ENCODE results near the gene OAT. TPM values are rescaled to one million over a fixed set of nuclear protein-coding genes. Genes with fewer than 3 reads are reported as not detected.
A peak's percentile ranks its signal among the peaks of the same experiment; 100 is the strongest.

OAT gene
- total RNA-seq: 10 to 100 TPM; 29.6 to 47.0 (median 39.1) TPM
- 10 to 100 TPM; 78.9 to 80.0 TPM for polyA plus RNA-seq
- total RNA-seq: 89.9 reads per million, percentile 82 among the genes with 10 or more reads in this experiment

GRCh38 chr10:124418726-124419501, at the start of gene OAT:
Gene OAT (minus strand): TSS chr10:124418923. CDS start chr10:124412171, 6,752 bp downstream.
- H3K36me3 Mint-ChIP-seq: peaks cover 0 to 4% (median 0%) of the 10 kb centered on the region in 5 donors
- ATAC-seq: peak; percentile 99
- Histone ChIP-seq H3K4me1 (ENCODE audit: control insufficient read depth in 2 of 2, insufficient read depth in 2 of 2, low read length in 2 of 2) (peaks cover 8 to 10% of the 10 kb centered on the region in 2 donors), H3K27me3 (ENCODE audit: control insufficient read depth in 2 of 2, insufficient read depth in 2 of 2, low read length in 2 of 2) (no peaks in the 10 kb centered on the region), H3K9me3 (ENCODE audit: control insufficient read depth in 2 of 3, low read length in 3 of 3) (no peaks in the 10 kb centered on the region), H3K27ac (ENCODE audit: low read depth, low read length) (peak within 1 kb of the TSS; percentile 80), H3K36me3 (ENCODE audit: control insufficient read depth in 2 of 3, insufficient read depth in 3 of 3, low read length in 3 of 3) (no peaks in the 10 kb centered on the region), H3K4me3 (ENCODE audit: low read length) (peak within 1 kb of the TSS; percentile 76)
- POLR2A ChIA-PET: interaction anchor here (0.5 to 1.0 kb wide), 4 partner anchors 10 to 46 kb away, joined by 3 read pairs; no protein-coding TSS in a partner anchor
- H3K9me3 Mint-ChIP-seq: no peaks in the 10 kb centered on the region
- H3K27me3 Mint-ChIP-seq: peaks cover 0 to 18% (median 2%) of the 10 kb centered on the region in 5 donors
- H3K27ac Mint-ChIP-seq: peak within 1 kb of the TSS in 8 of 9 donors; percentile 31 to 90 (median 83)
- CTCF ChIA-PET: no interaction called here
- peaks cover 8 to 41% (median 31%) of the 10 kb centered on the region in 7 donors for H3K4me1 Mint-ChIP-seq
- H3K4me3 Mint-ChIP-seq: peak within 1 kb of the TSS; percentile 80 to 91 (median 84)
- peak; percentile 90 to 96 (median 94) for DNase-seq
- intact Hi-C loops (cut with micrococcal nuclease): loop anchor here (1.0 to 10.0 kb wide), 17 partner anchors 16 to 1540 kb away; partner anchors contain the start of genes ACADSB (in 2 of the 2), BUB3 (in 2 of the 2), FAM53B (in 2 of the 2) and IKZF5 (in 2 of the 2)

DNA sequence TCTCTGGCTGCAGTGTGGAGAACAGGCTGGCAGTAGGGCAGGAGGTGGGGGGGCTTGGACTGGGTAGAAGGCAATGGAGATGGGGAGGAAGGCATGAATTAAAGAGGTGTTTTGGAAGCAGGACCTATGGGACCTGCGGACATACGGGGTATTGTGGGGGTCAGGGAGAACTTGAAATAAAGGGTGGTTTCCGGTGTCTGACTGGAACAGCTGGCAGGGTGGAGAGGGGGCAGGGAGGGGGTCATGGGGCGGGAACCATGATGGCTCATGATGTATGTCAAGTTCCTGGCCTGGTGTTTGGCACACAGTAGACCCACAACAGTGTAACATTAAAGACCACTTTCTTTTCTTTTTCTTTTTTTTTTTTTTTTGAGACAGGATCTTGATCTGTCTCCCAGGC, 48.4 kb upstream of the OAT start:
- no peak overlapping the region for H3K4me3 ChIP-seq (ENCODE audit: low read length)
- Mint-ChIP-seq H3K4me3 (no peak overlapping the region), H3K9me3 (no peaks in the 10 kb centered on the region), H3K27me3 (no peaks in the 10 kb centered on the region), H3K36me3 (peaks cover 0 to 14% (median 0%) of the 10 kb centered on the region in 5 donors), H3K4me1 (peaks cover 23 to 31% (median 27%) of the 10 kb centered on the region in 7 donors), H3K27ac (peak overlapping the region in 1 of 9 donors; percentile 74)
- H3K36me3 ChIP-seq (ENCODE audit: control insufficient read depth in 2 of 3, insufficient read depth in 3 of 3, low read length in 3 of 3): peaks cover 0 to 7% (median 0%) of the 10 kb centered on the region in 3 experiments
- H3K4me1 ChIP-seq (ENCODE audit: control insufficient read depth in 2 of 2, insufficient read depth in 2 of 2, low read length in 2 of 2): peaks cover 7 to 20% of the 10 kb centered on the region in 2 donors
- ChIA-PET POLR2A (no interaction called here), CTCF (no interaction called here)
- no peaks in the 10 kb centered on the region for H3K27me3 ChIP-seq (ENCODE audit: control insufficient read depth in 2 of 2, insufficient read depth in 2 of 2, low read length in 2 of 2)
- DNase-seq (no peak), ATAC-seq (no peak)
- H3K27ac ChIP-seq (ENCODE audit: low read depth, low read length): no peak overlapping the region
- H3K9me3 ChIP-seq (ENCODE audit: control insufficient read depth in 2 of 3, low read length in 3 of 3): no peaks in the 10 kb centered on the region
- intact Hi-C loops (cut with micrococcal nuclease): no loop called here

- no peak overlapping the region for H3K4me3 ChIP-seq (ENCODE audit: low read length)
- CTCF ChIA-PET: interaction anchor here (1.1 kb wide), 1 partner anchor 63 kb away, joined by 3 read pairs; no protein-coding TSS in a partner anchor
- Mint-ChIP-seq H3K36me3 (peaks cover 0 to 13% (median 3%) of the 10 kb centered on the region in 5 donors), H3K4me1 (peaks cover 26 to 35% (median 29%) of the 10 kb centered on the region in 7 donors), H3K27ac (peak overlapping the region in 8 of 9 donors; percentile 69 to 94 (median 93)), H3K27me3 (no peaks in the 10 kb centered on the region), H3K9me3 (peaks cover 0 to 2% (median 0%) of the 10 kb centered on the region in 11 donors), H3K4me3 (peak overlapping the region in 9 of 10 donors; percentile 14 to 76 (median 65))
- no peaks in the 10 kb centered on the region for H3K27me3 ChIP-seq (ENCODE audit: control insufficient read depth in 2 of 2, insufficient read depth in 2 of 2, low read length in 2 of 2)
- H3K36me3 ChIP-seq (ENCODE audit: control insufficient read depth in 2 of 3, insufficient read depth in 3 of 3, low read length in 3 of 3): peaks cover 0 to 7% (median 0%) of the 10 kb centered on the region in 3 experiments
- POLR2A ChIA-PET: no interaction called here
- peaks cover 13 to 21% of the 10 kb centered on the region in 2 donors for H3K4me1 ChIP-seq (ENCODE audit: control insufficient read depth in 2 of 2, insufficient read depth in 2 of 2, low read length in 2 of 2)
- intact Hi-C loops (cut with micrococcal nuclease): no loop called here
- ATAC-seq (no peak), DNase-seq (no peak)
- H3K9me3 ChIP-seq (ENCODE audit: control insufficient read depth in 2 of 3, low read length in 3 of 3): no peaks in the 10 kb centered on the region
- H3K27ac ChIP-seq (ENCODE audit: low read depth, low read length): peak overlapping the region; percentile 40
These were observed 47.2 kb upstream of the OAT start for GRCh38 chr10:124465777-124466488.

DNA sequence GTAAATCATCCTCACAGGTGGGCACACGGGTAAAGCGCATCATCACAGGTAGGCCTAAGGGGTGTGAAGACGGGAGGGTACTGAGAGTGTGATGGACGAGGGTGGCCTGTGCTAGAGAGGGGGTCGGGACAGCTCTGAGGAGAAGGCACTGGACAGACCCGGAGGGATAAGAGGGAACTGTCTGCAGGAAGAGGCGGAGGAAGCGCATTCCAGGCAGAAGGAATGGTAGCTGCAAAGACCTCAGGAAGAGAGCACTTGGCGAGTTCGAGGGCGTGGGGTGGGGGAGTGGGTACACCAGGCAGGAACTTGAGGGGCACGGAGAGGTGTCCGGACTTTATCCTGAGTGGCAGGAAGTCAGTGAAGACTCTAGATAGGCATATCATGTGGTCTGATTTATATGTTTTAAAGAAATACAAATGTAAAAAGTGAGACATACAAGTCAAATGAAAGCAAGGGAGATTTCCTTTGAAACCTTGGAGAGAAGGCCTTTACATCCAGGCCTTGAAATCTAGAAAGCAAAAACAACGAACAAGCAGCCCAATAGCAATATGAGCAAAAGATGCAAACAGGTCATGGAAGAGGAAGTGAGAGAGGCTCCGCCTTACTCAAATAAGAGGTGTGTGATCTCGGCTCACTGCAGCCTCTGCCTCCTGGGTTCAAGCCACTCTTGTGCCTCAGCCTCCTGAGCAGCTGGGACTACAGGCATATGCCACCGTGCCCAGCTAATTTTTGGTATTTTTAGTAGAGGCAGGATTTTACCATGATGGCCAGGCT, 46.5 kb upstream of the OAT start:
- Mint-ChIP-seq H3K36me3 (peaks cover 0 to 12% (median 3%) of the 10 kb centered on the region in 5 donors), H3K4me1 (peaks cover 26 to 35% (median 29%) of the 10 kb centered on the region in 7 donors), H3K4me3 (peak overlapping the region; percentile 53 to 79 (median 70)), H3K27me3 (no peaks in the 10 kb centered on the region), H3K9me3 (peaks cover 0 to 2% (median 0%) of the 10 kb centered on the region in 11 donors), H3K27ac (peak overlapping the region; percentile 69 to 94 (median 92))
- POLR2A ChIA-PET: interaction anchor here (0.7 to 0.8 kb wide), 2 partner anchors 46 to 48 kb away, joined by 3 read pairs; no protein-coding TSS in a partner anchor
- DNase-seq (peak in 4 of 9 donors; percentile 13 to 38 (median 22)), ATAC-seq (no peak)
- Histone ChIP-seq H3K4me3 (ENCODE audit: low read length) (no peak overlapping the region), H3K27ac (ENCODE audit: low read depth, low read length) (peak overlapping the region; percentile 40), H3K9me3 (ENCODE audit: control insufficient read depth in 2 of 3, low read length in 3 of 3) (no peaks in the 10 kb centered on the region), H3K36me3 (ENCODE audit: control insufficient read depth in 2 of 3, insufficient read depth in 3 of 3, low read length in 3 of 3) (peaks cover 0 to 7% (median 0%) of the 10 kb centered on the region in 3 experiments), H3K4me1 (ENCODE audit: control insufficient read depth in 2 of 2, insufficient read depth in 2 of 2, low read length in 2 of 2) (peaks cover 13 to 21% of the 10 kb centered on the region in 2 donors), H3K27me3 (ENCODE audit: control insufficient read depth in 2 of 2, insufficient read depth in 2 of 2, low read length in 2 of 2) (no peaks in the 10 kb centered on the region)
- intact Hi-C loops (cut with micrococcal nuclease): no loop called here
- CTCF ChIA-PET: interaction anchor here (0.6 to 1.1 kb wide), 2 partner anchors 64 to 379 kb away, joined by 3 read pairs; no protein-coding TSS in a partner anchor

GRCh38 chr10:124464028-124464965, 45.6 kb upstream of the OAT start:
- no peak for ATAC-seq
- ChIA-PET CTCF (interaction anchor here (0.8 to 1.2 kb wide), 2 partner anchors 60 to 281 kb away, joined by 3 to 4 read pairs; no protein-coding TSS in a partner anchor), POLR2A (interaction anchor here (0.6 to 0.8 kb wide), 3 partner anchors 45 to 1312 kb away, joined by 3 read pairs; no protein-coding TSS in a partner anchor)
- no peaks in the 10 kb centered on the region for H3K36me3 ChIP-seq (ENCODE audit: control insufficient read depth in 2 of 3, insufficient read depth in 3 of 3, low read length in 3 of 3)
- Mint-ChIP-seq H3K4me1 (peaks cover 26 to 35% (median 29%) of the 10 kb centered on the region in 7 donors), H3K27ac (peak overlapping the region; percentile 69 to 94 (median 92)), H3K36me3 (peaks cover 0 to 12% (median 2%) of the 10 kb centered on the region in 5 donors), H3K9me3 (peaks cover 0 to 2% (median 0%) of the 10 kb centered on the region in 11 donors), H3K27me3 (no peaks in the 10 kb centered on the region), H3K4me3 (peak overlapping the region; percentile 53 to 79 (median 70))
- H3K9me3 ChIP-seq (ENCODE audit: control insufficient read depth in 2 of 3, low read length in 3 of 3): no peaks in the 10 kb centered on the region
- H3K27ac ChIP-seq (ENCODE audit: low read depth, low read length): peak overlapping the region; percentile 40
- peaks cover 13 to 21% of the 10 kb centered on the region in 2 donors for H3K4me1 ChIP-seq (ENCODE audit: control insufficient read depth in 2 of 2, insufficient read depth in 2 of 2, low read length in 2 of 2)
- no peak for DNase-seq
- H3K4me3 ChIP-seq (ENCODE audit: low read length): no peak overlapping the region
- intact Hi-C loops (cut with micrococcal nuclease): no loop called here
- no peaks in the 10 kb centered on the region for H3K27me3 ChIP-seq (ENCODE audit: control insufficient read depth in 2 of 2, insufficient read depth in 2 of 2, low read length in 2 of 2)

All from naive thymus-derived CD4-positive, alpha-beta T cell (primary cell).